Activated T-helper 1 cell treated with Interleukin-2 at 50 U/mL for 16 hours (primary cell): ENCODE measurements around the gene ATP10A.
"Not testable (repeated sequence)": the region's sequence is repeated elsewhere in the genome, so short reads cannot be mapped to it uniquely, and the experiment has no call there.

Experiments used
- DNase-seq: peaks from one replicate; pipeline ENCODE4 v3.0.0-alpha.2; 2020; ENCODE audit warnings: low read depth

ATP10A gene

GRCh38 chr15:25771736-25772135 lies 91.4 kb downstream of the ATP10A start:
- not testable (repeated sequence) for DNase-seq

- no peak for DNase-seq
Measured at GRCh38 chr15:25771338-25771706, 91.8 kb downstream of the ATP10A start.

GRCh38 chr15:25770618-25771337 lies 92.3 kb downstream of the ATP10A start:
- no peak for DNase-seq

GRCh38 chr15:25770031-25770430 lies 93.1 kb downstream of the ATP10A start:
- no peak for DNase-seq

- no peak for DNase-seq
Measured at GRCh38 chr15:25768271-25768670, 94.9 kb downstream of the ATP10A start.

- no peak for DNase-seq
Measured at GRCh38 chr15:25767356-25768151, 95.6 kb downstream of the ATP10A start.

- no peak for DNase-seq
Measured at GRCh38 chr15:25766417-25766816, 96.7 kb downstream of the ATP10A start.

GRCh38 chr15:25764980-25765735 lies 98.0 kb downstream of the ATP10A start:
- no peak for DNase-seq

- no peak for DNase-seq
Measured at GRCh38 chr15:25763954-25764353, 99.2 kb downstream of the ATP10A start.

- DNase-seq: no peak
Measured at GRCh38 chr15:25763331-25763751, 99.8 kb downstream of the ATP10A start.

GRCh38 chr15:25761971-25762662 lies 101.0 kb downstream of the ATP10A start:
- DNase-seq: no peak

- DNase-seq: no peak
Measured at GRCh38 chr15:25759421-25759820, 103.7 kb downstream of the ATP10A start.

- DNase-seq: not testable (repeated sequence)
Measured at GRCh38 chr15:25758612-25759011, 104.5 kb downstream of the ATP10A start.

GRCh38 chr15:25743548-25744275 lies 119.4 kb downstream of the ATP10A start:
- no peak for DNase-seq

GRCh38 chr15:25742776-25743547 lies 120.2 kb downstream of the ATP10A start:
- DNase-seq: no peak

GRCh38 chr15:25742041-25742730 lies 120.9 kb downstream of the ATP10A start:
- DNase-seq: no peak

- no peak for DNase-seq
Measured at GRCh38 chr15:25741256-25741580, 121.9 kb downstream of the ATP10A start.

GRCh38 chr15:25740383-25741255 lies 122.5 kb downstream of the ATP10A start:
- DNase-seq: no peak

GRCh38 chr15:25739687-25740121 lies 123.4 kb downstream of the ATP10A start:
- DNase-seq: peak; percentile 14
